Measurements from ENCODE around the gene ADAM23. TPM values are rescaled to one million over a fixed set of nuclear protein-coding genes. Genes with fewer than 3 reads are reported as not detected.
"Not testable (repeated sequence)": the region's sequence is repeated elsewhere in the genome, so short reads cannot be mapped to it uniquely, and the experiment has no call there.

The ADAM23 gene
- 0.15 and 0.16 TPM in 2 replicates for total RNA-seq

DNA sequence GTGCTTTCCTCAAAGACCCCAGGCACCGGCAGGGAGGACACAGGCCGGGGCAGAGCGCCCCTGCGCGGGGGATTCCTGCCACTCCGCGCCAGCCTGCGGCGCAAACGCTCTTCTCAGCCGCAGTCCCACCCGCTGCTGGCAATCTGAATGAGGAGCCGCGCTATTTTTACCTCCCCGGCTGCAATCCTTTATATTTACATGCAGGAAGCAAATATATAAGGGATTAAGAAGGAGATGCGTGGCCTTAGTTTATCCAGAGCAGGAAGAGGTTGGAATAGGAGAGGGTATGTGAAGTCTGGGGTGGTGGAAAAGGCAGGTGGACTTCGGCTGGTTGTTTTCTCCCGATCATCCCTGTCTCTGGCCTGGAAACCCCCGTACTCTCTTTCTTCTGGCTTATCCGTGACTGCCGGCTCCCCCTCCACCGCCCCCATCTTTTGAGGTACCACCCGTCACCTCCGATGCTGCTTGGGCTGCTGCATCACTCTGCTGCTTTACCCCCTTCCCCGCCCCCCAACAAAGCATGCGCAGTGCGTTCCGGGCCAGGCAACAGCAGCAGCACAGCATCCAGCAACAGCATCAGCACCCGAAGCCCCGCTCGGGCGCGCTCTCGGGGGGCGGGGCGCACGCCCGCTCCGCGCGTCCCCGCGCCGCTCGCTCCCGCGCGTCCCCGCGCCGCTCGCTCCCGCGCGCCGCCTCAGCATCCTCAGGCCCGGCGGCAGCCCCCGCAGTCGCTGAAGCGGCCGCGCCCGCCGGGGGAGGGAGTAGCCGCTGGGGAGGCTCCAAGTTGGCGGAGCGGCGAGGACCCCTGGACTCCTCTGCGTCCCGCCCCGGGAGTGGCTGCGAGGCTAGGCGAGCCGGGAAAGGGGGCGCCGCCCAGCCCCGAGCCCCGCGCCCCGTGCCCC lies at the start of gene ADAM23:
ADAM23 (plus strand) TSS at position 700 of the 902 bp plus-strand sequence. CDS start 335 bp downstream, outside the sequence.
- peaks cover 12% of the 10 kb centered on the region for H3K4me1 Mint-ChIP-seq (ENCODE audit: low read depth)
- H3K9me3 Mint-ChIP-seq = no peaks in the 10 kb centered on the region
- H3K4me3 Mint-ChIP-seq = peak within 1 kb of the TSS; percentile 77
- DNase-seq (ENCODE audit: low spot score) = peak; percentile 26
- no peaks in the 10 kb centered on the region for H3K36me3 Mint-ChIP-seq (ENCODE audit: low read depth)
- intact Hi-C loops (cut with micrococcal nuclease) = loop anchor here (5.0 to 10.0 kb wide), 3 partner anchors 171 to 322 kb away; partner anchors contain the start of genes FASTKD2, MDH1B and ZDBF2
- peak within 1 kb of the TSS; percentile 73 for H3K27ac Mint-ChIP-seq
- H3K27me3 Mint-ChIP-seq (ENCODE audit: insufficient read depth) = peaks cover 61% of the 10 kb centered on the region

DNA sequence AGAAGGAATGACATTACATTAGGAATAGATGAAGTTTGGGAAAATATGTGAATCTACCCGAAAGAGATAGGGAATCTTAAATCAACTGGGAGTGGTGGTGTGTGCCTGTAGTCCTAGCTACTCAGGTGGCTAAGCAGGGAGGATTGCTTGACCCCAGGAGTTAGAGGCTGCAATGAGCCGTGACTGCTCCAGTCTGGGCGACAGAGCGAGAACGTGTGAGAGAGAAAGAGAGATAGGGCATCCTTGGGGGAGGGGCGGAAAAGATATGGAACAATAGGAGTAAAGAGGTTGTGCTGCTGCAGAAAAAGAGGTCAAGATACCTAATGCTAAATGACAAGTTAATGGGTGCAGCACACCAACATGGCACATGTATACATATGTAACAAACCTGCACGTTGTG lies 47.1 kb upstream of the ADAM23 start:
- Mint-ChIP-seq H3K27me3 (ENCODE audit: insufficient read depth) (peaks cover 3% of the 10 kb centered on the region), H3K4me3 (no peak overlapping the region), H3K36me3 (ENCODE audit: low read depth) (no peaks in the 10 kb centered on the region), H3K9me3 (no peaks in the 10 kb centered on the region), H3K27ac (no peak overlapping the region), H3K4me1 (ENCODE audit: low read depth) (no peaks in the 10 kb centered on the region)
- DNase-seq (ENCODE audit: low spot score) = no peak
- intact Hi-C loops (cut with micrococcal nuclease) = no loop called here

- H3K9me3 Mint-ChIP-seq; H3K27me3 Mint-ChIP-seq (ENCODE audit: insufficient read depth); intact Hi-C loops (cut with micrococcal nuclease); H3K4me3 Mint-ChIP-seq; H3K4me1 Mint-ChIP-seq (ENCODE audit: low read depth); H3K36me3 Mint-ChIP-seq (ENCODE audit: low read depth); DNase-seq (ENCODE audit: low spot score); H3K27ac Mint-ChIP-seq: not testable (repeated sequence)
Observed at GRCh38 chr2:206402956-206403569, 40.3 kb upstream of the ADAM23 start.

- no peak overlapping the region for H3K4me3 Mint-ChIP-seq
- no peaks in the 10 kb centered on the region for H3K9me3 Mint-ChIP-seq
- peaks cover 2% of the 10 kb centered on the region for H3K27me3 Mint-ChIP-seq (ENCODE audit: insufficient read depth)
- no peaks in the 10 kb centered on the region for H3K4me1 Mint-ChIP-seq (ENCODE audit: low read depth)
- intact Hi-C loops (cut with micrococcal nuclease) = no loop called here
- H3K27ac Mint-ChIP-seq = no peak overlapping the region
- no peaks in the 10 kb centered on the region for H3K36me3 Mint-ChIP-seq (ENCODE audit: low read depth)
- no peak for DNase-seq (ENCODE audit: low spot score)
Observed at GRCh38 chr2:206408323-206409320, 34.7 kb upstream of the ADAM23 start.

- Mint-ChIP-seq H3K27me3 (ENCODE audit: insufficient read depth) (peaks cover 2% of the 10 kb centered on the region), H3K4me3 (no peak overlapping the region), H3K36me3 (ENCODE audit: low read depth) (no peaks in the 10 kb centered on the region), H3K9me3 (no peaks in the 10 kb centered on the region), H3K27ac (no peak overlapping the region), H3K4me1 (ENCODE audit: low read depth) (no peaks in the 10 kb centered on the region)
- intact Hi-C loops (cut with micrococcal nuclease) = no loop called here
- no peak for DNase-seq (ENCODE audit: low spot score)
Observed at GRCh38 chr2:206410714-206411113, 32.6 kb upstream of the ADAM23 start.

GRCh38 chr2:206415618-206416243 lies 27.6 kb upstream of the ADAM23 start:
- H3K36me3 Mint-ChIP-seq (ENCODE audit: low read depth) = no peaks in the 10 kb centered on the region
- intact Hi-C loops (cut with micrococcal nuclease) = no loop called here
- H3K4me1 Mint-ChIP-seq (ENCODE audit: low read depth) = no peaks in the 10 kb centered on the region
- no peak for DNase-seq (ENCODE audit: low spot score)
- no peak overlapping the region for H3K4me3 Mint-ChIP-seq
- H3K9me3 Mint-ChIP-seq = peaks cover 6% of the 10 kb centered on the region
- H3K27me3 Mint-ChIP-seq (ENCODE audit: insufficient read depth) = peaks cover 2% of the 10 kb centered on the region
- no peak overlapping the region for H3K27ac Mint-ChIP-seq

DNA sequence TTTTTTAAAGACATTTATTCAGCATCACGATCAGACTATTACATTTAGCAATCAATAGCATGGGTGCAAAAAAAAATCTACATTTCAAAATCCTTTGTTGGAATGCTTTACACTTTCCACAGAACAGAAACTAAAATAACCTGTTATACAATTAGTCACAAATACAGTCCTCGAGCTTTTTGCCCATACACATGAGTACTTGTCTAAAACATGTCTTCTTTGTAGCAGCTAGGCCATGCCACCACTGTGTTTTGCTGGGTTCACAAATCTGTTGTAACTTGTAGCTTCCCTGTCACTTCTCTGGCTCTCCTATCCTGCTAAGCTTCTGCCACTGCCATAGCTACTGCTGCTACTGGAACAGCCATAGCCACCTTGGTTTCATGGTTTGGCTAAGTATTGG lies 24.4 kb upstream of the ADAM23 start:
- Mint-ChIP-seq H3K27me3 (ENCODE audit: insufficient read depth) (no peaks in the 10 kb centered on the region), H3K36me3 (ENCODE audit: low read depth) (no peaks in the 10 kb centered on the region), H3K9me3 (peaks cover 6% of the 10 kb centered on the region), H3K4me1 (ENCODE audit: low read depth) (no peaks in the 10 kb centered on the region), H3K27ac (no peak overlapping the region), H3K4me3 (no peak overlapping the region)
- intact Hi-C loops (cut with micrococcal nuclease) = no loop called here
- DNase-seq (ENCODE audit: low spot score) = no peak

DNA sequence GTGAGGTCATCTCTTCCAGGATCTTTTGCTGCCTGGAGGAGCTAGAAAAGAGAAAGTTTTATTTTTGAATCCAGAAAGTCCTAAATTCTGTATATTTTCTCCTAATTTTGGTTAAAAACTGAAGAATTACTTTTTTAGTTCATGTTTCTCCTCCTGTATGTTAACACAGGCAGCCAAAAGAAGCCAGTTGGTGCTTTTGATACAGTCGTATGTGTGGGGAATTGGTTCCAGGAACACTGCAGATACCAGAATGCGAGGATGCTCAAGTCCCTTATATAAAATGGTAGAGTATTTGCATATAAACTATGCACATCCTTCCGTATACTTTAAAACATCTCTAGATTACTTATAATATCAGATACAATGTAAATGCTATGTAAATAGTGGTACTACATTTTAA lies 22.6 kb upstream of the ADAM23 start:
- peaks cover 6% of the 10 kb centered on the region for H3K9me3 Mint-ChIP-seq
- intact Hi-C loops (cut with micrococcal nuclease) = no loop called here

DNA sequence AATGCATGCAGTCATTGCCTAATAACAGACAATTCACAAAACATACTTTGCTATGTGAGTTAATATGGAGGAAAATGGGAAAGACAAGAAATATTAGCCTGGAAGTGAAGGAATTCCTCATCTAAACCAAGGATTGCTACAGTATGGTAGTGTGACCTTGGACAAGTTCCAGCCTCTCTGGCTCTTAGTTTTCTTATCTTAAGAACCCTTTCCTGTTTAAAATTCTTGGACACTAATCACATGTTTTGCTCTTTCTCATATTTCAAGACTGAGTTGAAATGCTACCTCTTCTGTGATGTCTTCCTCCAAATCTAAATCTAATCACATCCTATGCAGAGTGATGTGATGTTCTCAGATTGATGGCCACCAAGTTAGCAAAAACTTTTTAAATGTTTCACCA lies 20.8 kb upstream of the ADAM23 start:
- intact Hi-C loops (cut with micrococcal nuclease) = no loop called here
- H3K27ac Mint-ChIP-seq = no peak overlapping the region
- H3K9me3 Mint-ChIP-seq = peaks cover 6% of the 10 kb centered on the region
- H3K4me3 Mint-ChIP-seq = no peak overlapping the region
- H3K36me3 Mint-ChIP-seq (ENCODE audit: low read depth) = no peaks in the 10 kb centered on the region
- DNase-seq (ENCODE audit: low spot score) = no peak
- H3K4me1 Mint-ChIP-seq (ENCODE audit: low read depth) = no peaks in the 10 kb centered on the region
- no peaks in the 10 kb centered on the region for H3K27me3 Mint-ChIP-seq (ENCODE audit: insufficient read depth)

More for the DNA sequence above, 22.6 kb upstream of the ADAM23 start:
- H3K4me1 Mint-ChIP-seq (ENCODE audit: low read depth) = no peaks in the 10 kb centered on the region
- H3K27ac Mint-ChIP-seq = no peak overlapping the region
- DNase-seq (ENCODE audit: low spot score) = no peak
- no peaks in the 10 kb centered on the region for H3K36me3 Mint-ChIP-seq (ENCODE audit: low read depth)
- H3K27me3 Mint-ChIP-seq (ENCODE audit: insufficient read depth) = no peaks in the 10 kb centered on the region
- no peak overlapping the region for H3K4me3 Mint-ChIP-seq

- intact Hi-C loops (cut with micrococcal nuclease) = no loop called here
- Mint-ChIP-seq H3K9me3 (peaks cover 6% of the 10 kb centered on the region), H3K36me3 (ENCODE audit: low read depth) (no peaks in the 10 kb centered on the region), H3K4me3 (no peak overlapping the region), H3K27me3 (ENCODE audit: insufficient read depth) (no peaks in the 10 kb centered on the region), H3K27ac (no peak overlapping the region), H3K4me1 (ENCODE audit: low read depth) (no peaks in the 10 kb centered on the region)
- DNase-seq (ENCODE audit: low spot score) = no peak
Observed at GRCh38 chr2:206423147-206423546, 20.2 kb upstream of the ADAM23 start.

DNA sequence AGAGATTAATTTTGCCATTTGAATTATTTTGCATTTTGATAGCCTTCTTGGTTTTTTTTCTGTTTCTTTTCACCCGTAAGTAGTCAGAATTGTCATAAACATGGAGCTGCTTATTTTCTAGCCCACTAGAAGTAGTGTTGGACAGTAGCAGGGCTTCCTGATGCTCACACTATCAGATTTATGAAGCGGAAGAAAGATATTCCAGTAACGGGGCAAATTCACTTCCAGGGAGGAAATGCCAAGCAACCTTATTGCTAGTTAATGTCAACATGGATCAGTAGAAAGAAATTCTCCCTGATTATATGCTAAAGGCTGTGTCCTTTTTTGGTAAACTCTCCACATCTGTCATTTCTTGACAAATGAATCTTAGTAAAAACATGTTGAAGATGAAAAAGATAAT lies 19.2 kb upstream of the ADAM23 start:
- intact Hi-C loops (cut with micrococcal nuclease) = no loop called here
- H3K9me3 Mint-ChIP-seq = no peaks in the 10 kb centered on the region
- no peak for DNase-seq (ENCODE audit: low spot score)
- no peaks in the 10 kb centered on the region for H3K4me1 Mint-ChIP-seq (ENCODE audit: low read depth)
- H3K27ac Mint-ChIP-seq = no peak overlapping the region
- H3K4me3 Mint-ChIP-seq = no peak overlapping the region
- no peaks in the 10 kb centered on the region for H3K27me3 Mint-ChIP-seq (ENCODE audit: insufficient read depth)
- no peaks in the 10 kb centered on the region for H3K36me3 Mint-ChIP-seq (ENCODE audit: low read depth)

DNA sequence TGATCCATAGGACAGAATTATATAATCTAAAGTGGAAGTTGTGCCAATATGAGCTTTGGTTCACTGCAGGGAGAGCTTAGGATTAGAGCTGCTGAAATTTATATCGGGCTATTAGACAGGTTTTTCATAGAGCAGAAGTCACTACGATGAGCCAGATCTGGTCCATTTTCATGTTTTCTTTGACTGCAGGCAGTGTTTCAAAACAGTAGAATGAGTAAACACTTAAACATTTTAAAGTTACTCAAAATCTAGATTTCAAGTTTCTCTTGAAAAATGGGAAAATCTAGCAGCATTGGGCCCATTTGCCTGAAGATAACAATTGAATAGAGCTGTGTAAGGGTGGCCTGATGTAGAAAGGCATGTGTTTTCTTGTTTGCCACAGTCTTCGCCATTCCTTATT lies 14.5 kb upstream of the ADAM23 start:
- no peak overlapping the region for H3K4me3 Mint-ChIP-seq

More for the DNA sequence above, 14.5 kb upstream of the ADAM23 start:
- peaks cover 3% of the 10 kb centered on the region for H3K27me3 Mint-ChIP-seq (ENCODE audit: insufficient read depth)
- H3K36me3 Mint-ChIP-seq (ENCODE audit: low read depth) = no peaks in the 10 kb centered on the region
- no peak for DNase-seq (ENCODE audit: low spot score)
- no peak overlapping the region for H3K27ac Mint-ChIP-seq
- no peaks in the 10 kb centered on the region for H3K4me1 Mint-ChIP-seq (ENCODE audit: low read depth)
- intact Hi-C loops (cut with micrococcal nuclease) = no loop called here
- H3K9me3 Mint-ChIP-seq = no peaks in the 10 kb centered on the region
